Ishikawa (cell line): ENCODE data around the gene VAV3.

Experiments
- CEBPB ChIP-seq: IDR thresholded peaks from 2 replicates; pipeline ENCODE4 v1.6.1; 2012
- CREB1 ChIP-seq: IDR thresholded peaks from 2 replicates; pipeline ENCODE4 v1.6.1; 2012; ENCODE audit warnings: low read depth
- EGR1 ChIP-seq: IDR thresholded peaks from 2 replicates; pipeline ENCODE4 v1.6.1; 2012
- EP300 ChIP-seq: IDR thresholded peaks from 2 replicates; pipeline ENCODE4 v1.6.1; 2012; ENCODE audit warnings: borderline replicate concordance
- FOXM1 ChIP-seq: IDR thresholded peaks from 2 replicates; pipeline ENCODE4 v1.6.1; 2012; ENCODE audit warnings: low read depth, borderline replicate concordance
- MAX ChIP-seq: IDR thresholded peaks from 2 replicates; pipeline ENCODE4 v1.6.1; 2012
- NFIC ChIP-seq: IDR thresholded peaks from 2 replicates; pipeline ENCODE4 v1.6.1; 2012
- RAD21 ChIP-seq: IDR thresholded peaks from 2 replicates; pipeline ENCODE4 v1.6.1; 2012; ENCODE audit warnings: low read depth
- REST ChIP-seq: IDR thresholded peaks from 2 replicates; pipeline ENCODE4 v1.6.1; 2012; ENCODE audit warnings: low read depth, mild to moderate bottlenecking
- TAF1 ChIP-seq: IDR thresholded peaks from 2 replicates; pipeline ENCODE4 v1.6.1; 2012; ENCODE audit warnings: low read depth, mild to moderate bottlenecking
- TCF12 ChIP-seq: IDR thresholded peaks from 2 replicates; pipeline ENCODE4 v1.6.1; 2012; ENCODE audit warnings: low read depth
- TEAD4 ChIP-seq: IDR thresholded peaks from 2 replicates; pipeline ENCODE4 v1.6.1; 2012
- USF1 ChIP-seq: IDR thresholded peaks from 2 replicates; pipeline ENCODE4 v1.6.1; 2012
- YY1 ChIP-seq: IDR thresholded peaks from 2 replicates; pipeline ENCODE4 v1.6.1; 2012; ENCODE audit warnings: low read depth
- ZBTB7A ChIP-seq: IDR thresholded peaks from 2 replicates; pipeline ENCODE4 v1.6.1; 2012; ENCODE audit warnings: low read depth

VAV3 gene

GRCh38 chr1:107879927-107880326 lies 85.1 kb downstream of the VAV3 start:
- TF ChIP-seq TAF1 (no peak), CEBPB (peak; percentile 34; the same call in 1 of the 2 replicates)

GRCh38 chr1:107879346-107879745 lies 85.6 kb downstream of the VAV3 start:
- TF ChIP-seq USF1 (no peak), REST (no peak), TEAD4 (no peak), EP300 (no peak), MAX (no peak), TCF12 (no peak), ZBTB7A (no peak), FOXM1 (no peak), CEBPB (no peak), CREB1 (no peak), RAD21 (no peak), EGR1 (no peak)

- TF ChIP-seq USF1 (no peak), FOXM1 (no peak)
Measured at GRCh38 chr1:107877745-107878144, 87.2 kb downstream of the VAV3 start.

GRCh38 chr1:107877092-107877491 lies 87.9 kb downstream of the VAV3 start:
- TF ChIP-seq USF1 (no peak), CEBPB (peak; percentile 94), TCF12 (0 out of 2 replicates have a peak, but pooled peaks have one; percentile 24)

- TF ChIP-seq MAX (no peak), YY1 (no peak), USF1 (no peak), RAD21 (no peak), FOXM1 (no peak), CEBPB (no peak), TAF1 (no peak), TCF12 (no peak), NFIC (no peak), EP300 (no peak), TEAD4 (no peak), CREB1 (no peak), ZBTB7A (no peak), EGR1 (no peak)
Measured at GRCh38 chr1:107875689-107876088, 89.3 kb downstream of the VAV3 start.

- no peak for TF ChIP-seq ZBTB7A
- no peak for TF ChIP-seq USF1
- TF ChIP-seq TCF12, result no peak
- TF ChIP-seq NFIC, result no peak
- no peak for TF ChIP-seq EP300
- no peak for TF ChIP-seq YY1
- TF ChIP-seq CREB1, result no peak
- TF ChIP-seq CEBPB, result no peak
- no peak for TF ChIP-seq MAX
- TF ChIP-seq TEAD4, result no peak
Measured at GRCh38 chr1:107874221-107874620, 90.8 kb downstream of the VAV3 start.

- TF ChIP-seq USF1, result no peak
- no peak for TF ChIP-seq ZBTB7A
- TF ChIP-seq TCF12, result no peak
- no peak for TF ChIP-seq CREB1
- no peak for TF ChIP-seq YY1
- no peak for TF ChIP-seq EGR1
- TF ChIP-seq TAF1, result no peak
- no peak for TF ChIP-seq NFIC
- TF ChIP-seq CEBPB, result no peak
- TF ChIP-seq MAX, result no peak
- no peak for TF ChIP-seq RAD21
- no peak for TF ChIP-seq REST
- TF ChIP-seq TEAD4, result no peak
Measured at GRCh38 chr1:107871687-107872395, 93.1 kb downstream of the VAV3 start.
